Measurements from ENCODE around the gene ADAMTS8. TPM values are rescaled to one million over a fixed set of nuclear protein-coding genes. Genes with fewer than 3 reads are reported as not detected.
A peak's percentile ranks its signal among the peaks of the same experiment; 100 is the strongest.

ADAMTS8 gene
- total RNA-seq, 1 donor from 2014 or later, result 39.1 TPM

DNA sequence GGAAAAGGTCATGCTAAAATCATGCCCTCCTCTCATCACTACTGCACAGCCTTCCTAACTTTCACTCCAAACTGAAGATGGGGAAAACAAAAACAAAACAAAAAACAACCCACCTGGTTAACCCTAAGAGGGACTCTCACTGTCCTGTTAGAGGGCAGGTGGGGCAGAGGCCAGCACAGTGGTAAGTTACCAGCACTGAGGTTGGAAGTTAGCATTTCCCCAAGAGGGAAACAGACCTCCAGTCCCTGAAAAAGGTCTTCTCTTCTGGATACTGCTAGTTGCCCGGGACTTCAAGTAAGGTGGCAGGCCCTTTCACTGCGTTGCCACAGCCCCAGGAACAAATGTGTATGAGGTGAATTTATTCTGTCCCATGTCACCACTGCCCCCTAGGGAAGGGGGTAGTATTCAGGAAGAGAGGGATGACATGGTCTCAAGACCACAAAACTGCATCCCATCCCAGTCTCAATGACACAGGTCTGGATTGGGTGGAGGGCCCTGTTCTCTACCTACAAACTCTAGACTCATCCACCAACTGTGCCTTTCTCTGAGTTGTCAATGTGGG, 792 bp upstream of the ADAMTS8 start:
- peaks cover 29% of the 10 kb centered on the region for H3K27me3 ChIP-seq
- peaks cover 5% of the 10 kb centered on the region for H3K4me1 ChIP-seq
- DNase-seq, result no peak
- no peak for ATAC-seq
- intact Hi-C loops (cut with DNase I), result loop anchor here (10.0 kb wide), 1 partner anchor 214 kb away; no protein-coding TSS in a partner anchor
- no peaks in the 10 kb centered on the region for H3K9me3 ChIP-seq
- no peaks in the 10 kb centered on the region for H3K36me3 ChIP-seq
- H3K4me3 ChIP-seq, result peak overlapping the region; percentile 49
- no peak overlapping the region for H3K27ac ChIP-seq
- TF ChIP-seq, protein P1, sequence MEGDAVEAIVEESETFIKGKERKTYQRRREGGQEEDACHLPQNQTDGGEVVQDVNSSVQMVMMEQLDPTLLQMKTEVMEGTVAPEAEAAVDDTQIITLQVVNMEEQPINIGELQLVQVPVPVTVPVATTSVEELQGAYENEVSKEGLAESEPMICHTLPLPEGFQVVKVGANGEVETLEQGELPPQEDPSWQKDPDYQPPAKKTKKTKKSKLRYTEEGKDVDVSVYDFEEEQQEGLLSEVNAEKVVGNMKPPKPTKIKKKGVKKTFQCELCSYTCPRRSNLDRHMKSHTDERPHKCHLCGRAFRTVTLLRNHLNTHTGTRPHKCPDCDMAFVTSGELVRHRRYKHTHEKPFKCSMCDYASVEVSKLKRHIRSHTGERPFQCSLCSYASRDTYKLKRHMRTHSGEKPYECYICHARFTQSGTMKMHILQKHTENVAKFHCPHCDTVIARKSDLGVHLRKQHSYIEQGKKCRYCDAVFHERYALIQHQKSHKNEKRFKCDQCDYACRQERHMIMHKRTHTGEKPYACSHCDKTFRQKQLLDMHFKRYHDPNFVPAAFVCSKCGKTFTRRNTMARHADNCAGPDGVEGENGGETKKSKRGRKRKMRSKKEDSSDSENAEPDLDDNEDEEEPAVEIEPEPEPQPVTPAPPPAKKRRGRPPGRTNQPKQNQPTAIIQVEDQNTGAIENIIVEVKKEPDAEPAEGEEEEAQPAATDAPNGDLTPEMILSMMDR (IDR thresholded peaks at IDR 0.05), result no peak

DNA sequence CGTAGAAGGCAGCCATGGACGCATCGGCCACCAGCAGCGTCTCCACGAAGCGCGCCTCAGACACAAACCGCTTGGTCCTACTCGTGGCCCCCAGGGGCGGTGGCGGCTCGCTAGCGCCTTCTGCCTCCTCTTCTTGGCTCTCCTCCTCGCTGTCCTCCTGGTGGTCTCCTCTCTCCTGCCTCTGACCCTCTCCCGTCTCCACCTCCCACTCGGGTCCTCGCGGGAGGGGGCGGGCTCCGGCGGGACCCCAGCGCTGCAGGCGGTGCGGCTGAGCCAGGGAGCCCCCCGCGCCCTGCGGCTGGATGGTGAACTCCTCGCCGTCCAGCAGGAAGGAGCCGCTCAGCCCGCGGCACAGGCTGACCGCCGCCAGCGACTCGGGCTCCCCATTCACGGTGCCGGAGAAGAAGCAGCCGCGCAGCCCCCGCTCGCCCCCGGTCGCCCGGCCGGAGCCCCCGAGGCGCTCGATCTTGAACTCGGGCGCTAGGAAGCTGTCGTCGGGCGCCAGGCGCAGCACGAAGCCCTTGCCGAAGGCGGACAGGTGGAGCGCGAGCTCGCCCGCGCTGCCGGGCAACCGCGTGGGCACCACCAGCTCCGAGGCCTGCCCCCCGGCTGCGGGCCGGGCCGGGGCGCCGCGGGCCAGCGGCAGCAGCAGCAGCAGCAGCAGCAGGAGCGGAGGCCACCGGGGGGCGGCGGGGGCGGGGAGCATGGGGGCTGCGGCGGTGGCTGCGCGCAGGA, 661 bp downstream of the ADAMTS8 start:
- peak overlapping the region; percentile 66 for H3K27ac ChIP-seq
- no peak for DNase-seq
- no peaks in the 10 kb centered on the region for H3K36me3 ChIP-seq
- TF ChIP-seq, protein P1 (IDR thresholded peaks at IDR 0.05), result peak; percentile 4
- peak; percentile 3 for ATAC-seq
- no peaks in the 10 kb centered on the region for H3K9me3 ChIP-seq
- intact Hi-C loops (cut with DNase I), result loop anchor here (10.0 kb wide), 1 partner anchor 213 kb away; no protein-coding TSS in a partner anchor
- H3K27me3 ChIP-seq, result peaks cover 29% of the 10 kb centered on the region
- H3K4me1 ChIP-seq, result peaks cover 5% of the 10 kb centered on the region
- H3K4me3 ChIP-seq, result peak overlapping the region; percentile 49

DNA sequence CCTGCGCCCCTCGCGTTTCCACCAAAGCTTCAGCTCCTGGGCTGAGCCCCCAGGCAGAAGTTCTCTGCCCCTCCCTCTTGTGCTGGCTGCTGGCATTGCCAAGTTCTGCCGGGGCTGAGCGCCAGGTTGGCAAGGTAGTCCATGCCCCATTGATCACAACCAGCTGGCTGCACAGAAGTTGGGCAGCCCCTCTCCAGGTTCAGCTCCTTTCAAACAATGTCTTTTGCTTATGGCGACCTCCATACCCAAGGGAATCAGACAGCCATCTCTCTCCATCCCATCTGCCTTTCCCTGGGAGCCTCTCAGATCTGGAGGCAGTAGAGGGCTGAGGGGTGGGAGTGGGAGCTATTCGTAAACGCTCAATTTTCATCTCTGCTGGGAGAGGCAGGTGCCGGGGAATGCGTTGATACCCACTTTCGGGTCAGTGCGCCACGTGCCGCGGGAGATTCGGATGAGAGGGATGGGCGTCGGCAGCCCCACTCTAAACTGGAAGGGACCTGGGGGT, 1.5 kb downstream of the ADAMTS8 start:
- H3K4me1 ChIP-seq, result peaks cover 5% of the 10 kb centered on the region
- DNase-seq, result no peak
- H3K9me3 ChIP-seq, result no peaks in the 10 kb centered on the region
- no peak for ATAC-seq
- peaks cover 29% of the 10 kb centered on the region for H3K27me3 ChIP-seq
- intact Hi-C loops (cut with DNase I), result loop anchor here (10.0 kb wide), 1 partner anchor 212 kb away; no protein-coding TSS in a partner anchor
- H3K36me3 ChIP-seq, result no peaks in the 10 kb centered on the region
- peak overlapping the region; percentile 66 for H3K27ac ChIP-seq
- TF ChIP-seq, protein P1 (IDR thresholded peaks at IDR 0.05), result no peak
- peak overlapping the region; percentile 49 for H3K4me3 ChIP-seq

DNA sequence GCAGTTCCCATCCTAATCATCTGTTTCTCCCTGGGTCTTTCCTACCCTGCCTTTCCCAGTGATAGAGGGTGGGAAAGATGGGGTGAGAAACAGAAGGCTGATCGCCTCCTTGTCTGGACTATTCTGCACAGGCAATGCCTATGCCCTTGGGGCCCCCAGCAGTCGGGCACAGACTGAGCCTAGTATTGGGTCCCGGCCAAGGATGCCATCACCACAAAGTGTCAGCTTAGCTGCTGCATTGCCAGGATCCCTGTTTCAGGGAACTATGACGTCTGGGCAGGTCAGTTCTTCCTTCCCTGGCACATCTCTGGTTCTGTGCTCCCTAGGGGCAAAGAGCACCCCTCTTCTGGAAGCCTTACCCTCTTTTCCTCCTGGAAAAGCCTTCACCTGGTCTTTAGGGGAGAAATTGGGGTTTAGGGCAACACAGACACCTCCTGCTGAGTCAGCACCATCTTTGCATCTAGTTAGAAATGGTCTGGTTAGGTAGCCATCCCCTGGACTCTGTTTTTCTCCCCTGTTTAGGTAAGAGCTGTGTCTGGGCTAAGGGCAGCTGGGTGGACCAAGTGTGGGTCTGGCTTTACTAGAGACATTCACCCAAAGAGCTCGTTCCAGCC, 2.1 kb downstream of the ADAMTS8 start:
- Histone ChIP-seq H3K4me1 (peaks cover 5% of the 10 kb centered on the region), H3K27ac (peak overlapping the region; percentile 66), H3K9me3 (no peaks in the 10 kb centered on the region), H3K4me3 (peak overlapping the region; percentile 49), H3K27me3 (peaks cover 32% of the 10 kb centered on the region), H3K36me3 (no peaks in the 10 kb centered on the region)
- intact Hi-C loops (cut with DNase I), result loop anchor here (10.0 kb wide), 1 partner anchor 212 kb away; no protein-coding TSS in a partner anchor
- DNase-seq (no peak), ATAC-seq (no peak)
- TF ChIP-seq, protein P1 (IDR thresholded peaks at IDR 0.05), result no peak

DNA sequence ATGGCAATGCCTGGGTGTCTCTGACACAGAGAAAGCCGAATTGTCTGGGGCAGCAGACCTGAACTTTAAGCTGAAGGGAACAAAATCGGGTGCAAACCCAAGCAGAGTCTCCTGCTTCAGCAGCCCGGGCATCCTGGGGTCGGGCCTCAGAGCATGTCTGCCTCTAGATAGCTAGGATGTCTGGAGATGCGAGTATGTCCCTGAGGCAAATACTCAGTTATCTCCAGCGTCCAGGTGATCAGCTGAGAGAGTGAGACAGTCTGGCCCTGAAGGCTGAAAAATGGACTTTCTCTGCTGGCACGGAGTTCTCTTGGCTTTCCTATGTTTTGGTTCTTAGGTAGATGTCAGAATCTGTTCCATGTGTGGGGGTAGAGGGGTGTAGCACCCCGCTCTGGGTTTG, 3.3 kb downstream of the ADAMTS8 start:
- TF ChIP-seq, protein P1 (IDR thresholded peaks at IDR 0.05), result no peak
- Histone ChIP-seq H3K4me3 (no peak overlapping the region), H3K4me1 (peaks cover 17% of the 10 kb centered on the region), H3K36me3 (no peaks in the 10 kb centered on the region), H3K9me3 (no peaks in the 10 kb centered on the region), H3K27me3 (peaks cover 31% of the 10 kb centered on the region), H3K27ac (no peak overlapping the region)
- ATAC-seq, result no peak
- intact Hi-C loops (cut with DNase I), result loop anchor here (10.0 kb wide), 1 partner anchor 210 kb away; no protein-coding TSS in a partner anchor
- DNase-seq, result no peak
